HG03457 (cell line): ENCODE measurements around the gene DSCAML1.

Experiments used
- ATAC-seq: cut with Tn5 transposase; IDR thresholded peaks from one replicate; pipeline ENCODE4 v1.9.1; 2021; ENCODE audit warnings: moderate number of reproducible peaks; ENCODE audit not compliant: unreplicated experiment

Gene DSCAML1

GRCh38 chr11:117594721-117595120 lies 202.3 kb downstream of the DSCAML1 start:
- ATAC-seq, result no peak

- ATAC-seq, result no peak
These were observed 204.0 kb downstream of the DSCAML1 start for GRCh38 chr11:117593065-117593464.

- ATAC-seq, result no peak
These were observed 205.5 kb downstream of the DSCAML1 start for GRCh38 chr11:117591316-117592039.

GRCh38 chr11:117589063-117589462 lies 208.0 kb downstream of the DSCAML1 start:
- no peak for ATAC-seq

GRCh38 chr11:117588166-117588810 lies 208.7 kb downstream of the DSCAML1 start:
- no peak for ATAC-seq

GRCh38 chr11:117587416-117587815 lies 209.6 kb downstream of the DSCAML1 start:
- ATAC-seq, result no peak

- ATAC-seq, result no peak
These were observed 210.6 kb downstream of the DSCAML1 start for GRCh38 chr11:117586392-117586791.

GRCh38 chr11:117585631-117586030 lies 211.4 kb downstream of the DSCAML1 start:
- ATAC-seq, result no peak

- ATAC-seq, result no peak
These were observed 212.8 kb downstream of the DSCAML1 start for GRCh38 chr11:117584056-117584830.

GRCh38 chr11:117583063-117583801 lies 213.8 kb downstream of the DSCAML1 start:
- no peak for ATAC-seq

GRCh38 chr11:117582433-117582832 lies 214.6 kb downstream of the DSCAML1 start:
- ATAC-seq, result no peak

GRCh38 chr11:117580866-117581265 lies 216.2 kb downstream of the DSCAML1 start:
- no peak for ATAC-seq

GRCh38 chr11:117579161-117579560 lies 217.9 kb downstream of the DSCAML1 start:
- ATAC-seq, result no peak

- no peak for ATAC-seq
These were observed 221.2 kb downstream of the DSCAML1 start for GRCh38 chr11:117575856-117576255.

- ATAC-seq, result no peak
These were observed 222.5 kb downstream of the DSCAML1 start for GRCh38 chr11:117574551-117574950.

- ATAC-seq, result no peak
These were observed 223.7 kb downstream of the DSCAML1 start for GRCh38 chr11:117573326-117573725.

GRCh38 chr11:117572671-117573070 lies 224.3 kb downstream of the DSCAML1 start:
- no peak for ATAC-seq

- no peak for ATAC-seq
These were observed 224.9 kb downstream of the DSCAML1 start for GRCh38 chr11:117572129-117572528.

- ATAC-seq, result no peak
These were observed 226.3 kb downstream of the DSCAML1 start for GRCh38 chr11:117570701-117571100.

- ATAC-seq, result no peak
These were observed 227.1 kb downstream of the DSCAML1 start for GRCh38 chr11:117569911-117570310.

- ATAC-seq, result no peak
These were observed 231.3 kb downstream of the DSCAML1 start for GRCh38 chr11:117565709-117566108.
